Stomach (tissue), 4 donors: ENCODE data around the gene TYW5.

Experiments
- POLR2A ChIP-seq, 4 donors: fragments of 450-650 bp; IDR thresholded peaks; one replicate each; pipeline ENCODE4 v1.6.1; 2016; ENCODE audit warnings: antibody characterized with exemption in 4 of 4, control low read depth in 2 of 4, mild to moderate bottlenecking in 1 of 4, moderate library complexity in 1 of 4
- TF ChIP-seq, protein P1 (sequence below), 7 experiments: fragments of 450-650 bp in 4 of 7; fragments of 200-600 bp in 3 of 7; sonication (generic) in 3 of 7; IDR thresholded peaks; one replicate each; pipeline ENCODE4 v1.5.1; 2016 to 2019; ENCODE audit warnings: antibody characterized with exemption in 7 of 7, control low read depth in 2 of 7, mild to moderate bottlenecking in 1 of 7

DNA sequence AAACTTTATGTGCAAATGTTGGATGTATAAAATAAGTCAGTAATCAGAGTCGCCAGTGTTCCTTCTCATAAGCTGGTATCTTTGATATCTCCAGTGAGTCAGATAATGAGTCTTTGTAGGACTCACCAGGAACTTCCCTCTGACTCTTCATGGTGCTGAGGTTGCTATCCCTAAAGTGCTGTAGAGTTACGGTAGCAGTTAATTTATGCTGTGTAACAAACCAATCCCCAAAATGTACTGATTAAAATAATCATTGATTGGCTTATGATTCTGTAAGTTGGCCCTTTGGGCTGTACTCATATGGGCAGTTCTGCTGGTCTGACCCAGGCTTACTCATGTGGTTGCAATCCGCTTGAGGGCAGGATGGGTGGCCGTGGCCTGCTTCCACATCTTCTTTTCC is 43.9 kb upstream of the TYW5 start:
- TF ChIP-seq, protein P1, sequence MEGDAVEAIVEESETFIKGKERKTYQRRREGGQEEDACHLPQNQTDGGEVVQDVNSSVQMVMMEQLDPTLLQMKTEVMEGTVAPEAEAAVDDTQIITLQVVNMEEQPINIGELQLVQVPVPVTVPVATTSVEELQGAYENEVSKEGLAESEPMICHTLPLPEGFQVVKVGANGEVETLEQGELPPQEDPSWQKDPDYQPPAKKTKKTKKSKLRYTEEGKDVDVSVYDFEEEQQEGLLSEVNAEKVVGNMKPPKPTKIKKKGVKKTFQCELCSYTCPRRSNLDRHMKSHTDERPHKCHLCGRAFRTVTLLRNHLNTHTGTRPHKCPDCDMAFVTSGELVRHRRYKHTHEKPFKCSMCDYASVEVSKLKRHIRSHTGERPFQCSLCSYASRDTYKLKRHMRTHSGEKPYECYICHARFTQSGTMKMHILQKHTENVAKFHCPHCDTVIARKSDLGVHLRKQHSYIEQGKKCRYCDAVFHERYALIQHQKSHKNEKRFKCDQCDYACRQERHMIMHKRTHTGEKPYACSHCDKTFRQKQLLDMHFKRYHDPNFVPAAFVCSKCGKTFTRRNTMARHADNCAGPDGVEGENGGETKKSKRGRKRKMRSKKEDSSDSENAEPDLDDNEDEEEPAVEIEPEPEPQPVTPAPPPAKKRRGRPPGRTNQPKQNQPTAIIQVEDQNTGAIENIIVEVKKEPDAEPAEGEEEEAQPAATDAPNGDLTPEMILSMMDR (IDR thresholded peaks at IDR 0.05): no peak
- TF ChIP-seq POLR2A (IDR thresholded peaks at IDR 0.05): no peak
